Body of pancreas (tissue), 4 donors: ENCODE results near the gene KLF7.

ENCODE experiments used
- CTCF ChIP-seq, 7 experiments: fragments of 450-650 bp in 4 of 7; fragments of 200-600 bp in 3 of 7; sonication (generic) in 3 of 7; IDR thresholded peaks; one replicate each; pipeline ENCODE4 v1.5.1; 2016 to 2019; ENCODE audit warnings: antibody characterized with exemption in 7 of 7
- POLR2A ChIP-seq, 3 donors: fragments of 450-650 bp; IDR thresholded peaks; one replicate each; pipeline ENCODE4 v1.6.1; 2016; ENCODE audit warnings: antibody characterized with exemption in 3 of 3, mild to moderate bottlenecking in 2 of 3

DNA sequence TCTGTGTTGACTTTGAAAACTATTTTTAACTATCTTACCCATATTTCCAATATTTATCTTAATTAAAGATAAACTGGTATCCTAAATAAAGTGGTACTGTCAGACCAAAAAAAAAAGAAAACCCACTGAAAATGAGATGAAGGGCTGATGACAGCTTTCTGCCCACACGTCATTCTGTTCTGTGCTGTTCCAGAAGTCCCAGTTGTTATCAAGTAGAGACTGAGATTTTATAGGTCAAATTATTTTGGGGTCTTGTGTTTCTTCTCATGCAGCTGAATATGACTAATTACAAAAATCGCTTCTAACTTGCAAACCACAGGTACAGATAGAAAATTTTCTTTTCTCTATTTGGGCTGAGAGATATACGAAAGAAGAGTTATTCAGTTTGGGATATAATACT is 48.7 kb upstream of the KLF7 start:
- TF ChIP-seq POLR2A (IDR thresholded peaks at IDR 0.05) (no peak), CTCF (IDR thresholded peaks at IDR 0.05) (no peak)
